NOMO-1 treated with DMSO at 0.1 percent for 48 hours (cell line): ENCODE results near the gene KCNMA1.
"Not testable (repeated sequence)": the region's sequence is repeated elsewhere in the genome, so short reads cannot be mapped to it uniquely, and the experiment has no call there.

Source experiments
- DNase-seq: peaks from one replicate; lab custom pipeline; 2025; ENCODE audit not compliant: unreplicated experiment; lab: John Stamatoyannopoulos, UW

The KCNMA1 gene

DNA sequence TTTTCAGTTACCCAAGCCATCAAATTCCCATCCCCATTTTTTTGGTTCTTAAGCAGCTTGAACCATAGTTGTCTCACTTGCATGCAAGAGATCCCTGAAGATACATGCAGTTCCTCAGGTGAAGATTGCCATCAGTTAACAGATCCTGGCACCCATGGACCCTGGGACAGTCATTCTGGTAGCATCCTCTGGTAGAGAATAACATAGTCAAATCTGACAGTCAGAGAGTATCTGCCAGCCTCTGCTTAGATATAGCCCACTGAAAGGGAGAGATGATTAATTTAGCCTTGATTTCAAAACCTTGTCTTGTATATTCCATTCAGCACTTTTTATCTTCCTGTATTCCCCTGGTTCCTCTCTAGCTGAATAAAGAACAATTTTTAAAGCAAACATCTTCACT is 280.4 kb downstream of the KCNMA1 start:
- DNase-seq: no peak

DNA sequence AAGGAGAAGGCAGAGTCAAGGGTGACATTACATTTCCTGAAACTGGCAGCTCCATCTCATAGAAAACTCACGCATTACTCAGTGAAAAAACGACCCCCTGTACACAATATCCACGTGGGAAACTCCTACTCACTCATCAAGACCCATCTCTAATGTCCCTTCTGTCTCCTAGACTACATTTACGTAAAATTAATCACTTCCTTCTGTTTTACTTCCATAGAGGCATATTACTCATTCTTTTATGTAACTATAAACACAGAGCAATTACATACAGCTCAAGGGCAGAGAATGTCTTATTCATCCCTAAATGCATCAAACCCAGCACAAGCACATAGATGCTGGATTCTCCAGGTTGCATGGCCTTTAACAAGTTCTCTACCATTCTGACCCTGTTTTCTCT is 281.8 kb downstream of the KCNMA1 start:
- no peak for DNase-seq

DNA sequence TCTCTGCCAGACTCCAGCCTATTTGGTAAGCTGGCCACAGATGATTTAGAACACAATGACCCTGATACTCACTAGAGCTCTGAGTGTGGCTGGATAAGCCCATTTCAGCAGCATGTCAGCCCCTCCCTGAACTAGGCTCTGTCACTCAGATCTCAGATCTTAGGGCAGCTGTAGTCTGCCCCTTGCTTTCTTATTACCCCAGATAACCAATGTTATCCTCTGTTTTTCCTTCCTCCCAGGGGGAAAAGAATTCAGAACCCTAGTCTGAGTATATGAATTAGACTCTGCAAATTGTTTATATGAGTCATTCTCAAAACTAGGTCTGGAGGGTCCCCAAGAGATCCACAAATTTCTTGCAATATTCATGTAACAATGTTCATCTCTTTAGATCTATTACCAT is 286.2 kb downstream of the KCNMA1 start:
- DNase-seq: no peak

DNA sequence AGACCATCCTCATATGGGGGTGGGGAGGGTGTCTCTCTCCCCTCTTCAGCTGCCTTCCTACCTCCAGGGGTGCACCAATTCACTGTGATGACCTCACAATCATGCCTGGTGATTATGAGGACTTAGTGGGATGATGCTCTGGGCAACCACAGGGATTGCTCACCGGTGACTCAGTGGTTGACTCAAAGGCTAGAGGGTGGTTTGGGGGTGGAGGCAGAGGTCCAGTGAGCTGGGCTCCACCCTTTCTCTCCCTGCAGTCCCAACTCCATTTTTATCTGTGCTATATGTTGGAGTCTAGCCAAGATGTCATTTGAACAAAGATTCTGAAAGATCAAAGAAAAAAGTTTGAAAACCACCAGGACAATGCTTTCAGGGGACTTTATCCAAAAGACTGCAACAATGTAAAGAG is 286.9 kb downstream of the KCNMA1 start:
- peak; percentile 6 for DNase-seq

DNA sequence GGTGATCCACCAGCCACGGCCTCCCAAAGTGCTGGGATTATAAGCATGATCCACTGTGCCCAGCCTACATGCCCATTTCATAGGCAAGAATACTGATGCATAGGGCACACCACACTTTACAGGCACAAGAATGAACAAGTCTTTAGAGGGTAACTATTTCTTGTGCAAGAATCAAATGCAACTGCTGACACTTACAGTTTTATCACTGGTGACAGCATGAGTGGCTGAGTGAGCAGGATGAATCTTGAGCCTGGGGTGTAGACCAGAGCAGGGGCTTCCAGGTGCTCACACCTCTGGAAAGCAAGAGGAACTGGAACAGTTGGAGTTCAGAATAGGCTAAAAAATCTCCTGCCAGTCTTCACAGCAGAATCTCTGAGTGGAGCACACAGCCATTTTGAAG is 287.5 kb downstream of the KCNMA1 start:
- DNase-seq: no peak

DNA sequence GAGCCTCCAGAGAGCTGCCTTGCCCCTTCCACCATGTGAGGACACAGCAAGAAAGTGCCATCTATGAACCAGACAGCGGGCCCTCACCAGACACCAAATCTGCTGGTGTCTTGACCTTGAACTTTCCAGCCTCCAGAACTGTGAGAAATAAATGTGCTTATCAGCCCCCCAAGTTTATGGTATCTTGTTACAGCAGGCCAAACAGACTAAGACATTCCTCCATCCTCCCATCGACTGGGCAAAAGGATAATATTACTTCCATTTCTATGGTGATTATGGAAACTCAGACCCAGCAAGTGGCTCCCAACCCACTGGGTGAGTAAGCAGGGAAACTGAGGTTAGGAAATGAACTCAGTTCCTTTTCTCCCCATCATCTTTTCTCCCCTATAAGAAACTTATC is 288.4 kb downstream of the KCNMA1 start:
- no peak for DNase-seq

DNA sequence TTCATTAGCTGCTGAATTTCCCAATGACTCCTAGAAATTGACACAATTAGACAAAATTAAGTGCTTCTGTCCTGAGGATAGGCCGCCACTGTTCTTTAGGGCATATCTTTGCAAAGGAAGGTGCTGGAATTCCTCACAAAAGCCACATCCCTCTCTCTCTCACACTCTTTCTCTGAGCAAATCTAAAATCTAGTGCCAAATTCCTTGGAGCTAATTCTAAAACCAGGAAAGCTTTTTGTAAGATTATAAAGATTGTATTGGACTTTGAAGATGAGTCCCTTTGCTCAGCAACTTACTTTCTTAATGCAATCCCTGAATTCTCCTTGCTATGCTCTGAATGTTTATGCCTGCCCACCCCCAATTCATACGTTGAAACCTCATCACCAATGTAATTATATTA is 288.9 kb downstream of the KCNMA1 start:
- DNase-seq: no peak

DNA sequence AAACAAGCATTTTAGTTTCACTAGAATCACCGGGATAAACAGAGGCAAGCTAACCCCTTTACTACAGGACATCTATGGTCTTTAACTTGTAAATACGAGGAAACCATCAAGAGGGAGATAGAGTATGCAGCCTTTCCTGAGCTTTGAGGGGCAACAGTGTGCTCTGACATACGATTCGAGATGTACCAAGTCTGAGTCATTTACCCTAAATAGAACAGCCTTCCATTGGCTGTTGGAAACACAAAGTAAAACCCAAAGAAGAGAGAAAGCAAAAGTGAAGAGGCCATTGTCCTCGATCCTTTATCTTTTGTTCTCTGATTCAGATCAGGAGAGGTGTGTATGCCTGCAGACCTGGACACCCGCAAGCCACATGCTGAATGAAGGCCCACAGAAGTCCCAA is 289.5 kb downstream of the KCNMA1 start:
- DNase-seq: no peak

DNA sequence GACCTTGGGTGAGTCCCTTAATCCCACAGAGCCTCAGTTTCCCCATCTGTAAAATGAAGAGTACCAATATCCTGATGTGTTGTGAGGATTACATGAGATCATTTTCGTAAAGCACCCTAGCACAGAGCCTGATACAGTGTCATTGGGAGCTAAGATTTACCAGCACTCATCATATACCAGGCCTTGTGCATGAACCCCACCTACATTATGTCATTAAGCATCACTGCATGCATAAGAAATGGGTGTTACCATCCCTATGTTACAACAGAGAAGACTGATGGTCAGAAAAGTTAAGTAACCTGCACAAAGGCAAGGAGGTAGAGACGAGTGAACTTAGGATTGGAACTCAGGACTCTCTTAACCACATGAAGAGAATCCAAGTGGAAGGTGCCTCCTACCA is 290.6 kb downstream of the KCNMA1 start:
- DNase-seq: no peak

DNA sequence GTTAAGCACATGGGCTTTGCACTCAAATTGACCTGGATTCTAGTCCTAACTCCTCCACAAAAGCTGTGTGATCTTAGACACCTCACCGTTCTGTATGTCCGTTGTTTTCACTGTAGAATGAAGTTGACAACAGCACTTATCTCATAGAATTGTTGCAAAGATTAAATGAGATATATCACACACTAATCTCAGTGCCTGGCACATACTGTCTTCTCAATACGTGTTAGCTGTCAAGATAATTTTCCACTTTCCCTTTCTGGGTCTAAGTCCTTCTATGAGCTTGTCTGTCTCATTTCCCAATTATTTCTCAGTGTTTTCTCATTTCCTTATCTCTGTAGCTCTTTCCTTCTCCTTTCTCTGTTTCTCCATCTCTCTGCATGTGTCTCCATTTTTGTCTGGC is 296.6 kb downstream of the KCNMA1 start:
- no peak for DNase-seq

DNA sequence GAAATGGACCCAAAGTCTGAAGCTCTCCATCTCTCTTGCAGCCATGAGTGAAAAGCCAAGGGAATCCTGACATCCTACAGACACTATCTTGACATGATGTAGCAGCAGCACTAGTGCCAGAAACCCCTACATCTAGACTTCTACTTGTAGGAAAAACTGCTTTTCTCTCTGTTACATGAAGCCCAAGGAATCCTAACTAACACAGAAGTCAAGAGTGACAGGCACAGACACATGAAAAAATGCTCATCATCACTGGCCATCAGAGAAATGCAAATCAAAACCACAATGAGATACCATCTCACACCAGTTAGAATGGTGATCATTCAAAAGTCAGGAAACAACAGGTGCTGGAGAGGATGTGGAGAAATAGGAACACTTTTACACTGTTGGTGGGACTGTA is 297.7 kb downstream of the KCNMA1 start:
- not testable (repeated sequence) for DNase-seq

DNA sequence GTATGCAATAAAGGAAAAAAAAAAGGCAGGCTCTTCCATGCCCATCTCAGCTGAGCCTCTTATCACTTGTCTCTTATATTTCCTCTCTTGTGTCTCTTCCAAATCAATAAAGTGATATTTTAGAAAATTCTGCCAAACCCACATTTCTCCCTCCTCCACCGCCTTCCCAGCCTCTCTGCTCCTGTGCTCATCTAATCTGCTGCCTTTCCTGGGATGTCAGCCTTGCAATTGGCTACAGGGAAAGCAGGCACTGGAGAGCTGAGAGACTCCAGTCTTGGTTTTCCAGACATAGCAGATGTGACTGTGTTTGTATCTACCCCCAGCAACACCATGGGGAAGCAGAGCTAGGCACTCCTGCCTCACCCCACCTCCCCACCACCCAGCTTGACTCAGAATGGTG is 298.4 kb downstream of the KCNMA1 start:
- no peak for DNase-seq

DNA sequence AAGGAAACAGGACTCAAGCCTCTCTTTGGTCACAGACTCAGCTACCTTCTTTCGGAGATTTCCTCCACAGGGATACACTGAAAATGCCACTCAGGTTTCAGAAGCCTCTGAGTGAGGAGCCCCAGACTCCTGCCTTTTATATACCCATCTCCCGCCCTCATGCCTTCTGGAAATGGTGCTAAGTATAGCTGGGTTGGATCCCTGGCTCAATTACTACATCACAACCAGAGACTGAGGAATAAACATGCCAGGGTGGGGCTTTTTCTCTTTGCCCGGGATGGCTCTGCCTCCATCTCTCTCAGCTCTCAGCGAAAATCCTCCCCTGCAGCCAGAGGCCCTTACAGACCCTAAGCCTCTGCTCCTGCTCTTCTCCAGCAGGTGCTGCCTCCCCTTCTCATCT is 299.5 kb downstream of the KCNMA1 start:
- no peak for DNase-seq

DNA sequence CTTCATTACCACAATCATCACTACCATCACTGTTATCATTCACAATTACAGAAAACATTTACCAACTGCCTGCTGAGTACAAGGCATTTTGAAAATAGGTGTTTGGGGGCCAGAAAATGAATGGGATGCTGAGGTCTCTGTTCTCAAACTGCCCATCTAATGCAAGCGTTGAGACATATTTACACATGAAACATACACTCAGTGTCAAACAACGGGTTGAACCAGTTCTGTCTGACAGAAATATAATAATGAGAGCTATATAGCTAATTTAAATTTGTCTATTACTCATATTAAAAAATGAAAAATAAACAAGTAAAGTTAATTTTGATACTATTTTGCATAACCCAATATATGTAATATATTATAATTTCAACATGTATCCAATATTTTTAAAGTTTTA is 303.1 kb downstream of the KCNMA1 start:
- DNase-seq: no peak

DNA sequence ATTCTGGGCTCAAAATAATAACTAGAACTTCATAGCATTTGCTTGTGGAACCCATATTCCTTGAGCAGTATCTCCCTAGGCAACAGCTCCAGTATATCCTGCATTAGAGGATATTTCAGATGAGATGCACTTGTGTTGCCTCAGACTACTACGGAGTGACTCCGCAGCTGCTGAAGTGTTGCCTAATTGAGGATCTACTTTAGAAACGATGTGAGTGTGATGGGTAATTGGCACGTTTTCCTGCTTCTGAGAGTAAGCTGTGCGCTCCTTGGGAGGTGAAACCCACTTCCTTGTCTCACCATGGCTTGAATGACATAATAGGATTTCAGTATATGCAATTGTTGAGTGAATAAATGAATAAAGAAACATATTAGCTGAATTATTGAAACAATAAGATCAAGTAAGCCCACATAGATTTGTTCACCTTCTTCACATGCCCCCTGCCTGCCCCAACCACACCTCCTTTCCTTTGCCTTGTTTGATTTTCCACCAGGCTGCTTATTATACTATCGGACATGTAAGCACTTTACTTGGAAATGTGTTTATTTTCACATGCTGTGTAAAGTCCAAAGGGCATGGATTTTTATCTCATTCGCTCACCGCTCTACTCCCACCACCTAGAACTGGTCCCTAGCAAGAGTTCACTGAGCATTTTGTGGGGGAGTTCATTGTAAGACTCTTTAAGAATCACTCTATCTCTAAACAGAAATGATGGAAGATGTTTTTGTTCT is 303.8 kb downstream of the KCNMA1 start:
- peak; percentile 21 for DNase-seq

DNA sequence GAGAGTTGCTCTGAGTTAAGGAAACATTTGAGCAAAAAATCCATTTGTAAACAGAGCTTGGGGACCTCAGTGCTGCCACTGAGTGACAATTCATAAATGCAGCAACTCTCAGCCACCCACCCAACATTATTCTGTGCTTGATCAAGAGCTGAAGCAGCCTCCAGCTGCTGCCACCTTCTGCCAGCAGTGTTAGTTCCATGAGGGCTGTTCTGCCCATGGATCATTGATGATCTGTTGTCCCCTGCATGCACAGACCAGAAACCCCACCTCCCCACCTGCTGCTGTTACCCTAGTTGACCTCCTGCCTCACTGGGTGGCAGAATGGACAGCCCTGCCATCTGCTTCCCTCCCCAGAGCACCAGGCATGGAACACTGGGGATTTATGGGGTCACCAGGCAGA is 305.4 kb downstream of the KCNMA1 start:
- DNase-seq: no peak

DNA sequence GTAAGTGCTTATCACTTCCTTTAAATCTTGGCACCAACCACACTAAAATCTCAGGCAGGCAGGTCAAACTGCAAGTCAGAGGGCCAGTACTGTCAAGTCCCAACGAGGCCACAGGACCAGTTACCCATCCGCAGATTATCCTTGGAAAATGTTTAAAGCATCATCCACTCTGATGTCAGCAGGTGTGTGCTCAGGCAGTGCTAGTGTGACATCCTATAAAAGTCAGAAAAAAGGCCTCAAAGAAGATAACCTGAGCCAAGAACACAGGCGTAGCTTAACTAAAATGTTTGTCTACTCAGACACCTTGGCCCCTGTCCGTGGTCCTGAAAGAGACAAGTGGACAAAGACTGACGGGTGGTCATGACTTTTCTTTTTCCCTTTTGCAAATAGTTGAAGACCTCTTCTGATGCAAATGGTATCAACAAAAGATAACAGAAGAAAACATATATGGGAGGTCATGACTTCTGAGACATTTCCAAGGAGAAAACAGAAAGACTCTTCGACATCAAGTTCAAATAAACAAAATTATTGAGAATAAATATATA is 309.3 kb downstream of the KCNMA1 start:
- DNase-seq: peak; percentile 1

DNA sequence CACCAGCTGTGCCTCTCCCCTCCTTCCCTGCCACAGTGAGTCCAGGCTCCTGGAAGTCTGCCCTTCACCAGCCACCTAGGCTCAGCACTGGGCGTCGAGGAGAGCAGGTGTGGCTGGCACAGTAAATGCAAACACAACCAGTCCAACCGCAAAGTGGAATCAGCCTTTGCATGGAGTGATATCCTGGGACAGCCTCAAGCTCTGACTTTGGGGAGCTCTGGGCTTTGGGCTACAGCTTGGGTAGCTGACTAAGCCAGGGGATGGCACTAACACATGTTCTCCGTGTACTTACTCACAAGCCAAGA is 312.4 kb downstream of the KCNMA1 start:
- DNase-seq: no peak

DNA sequence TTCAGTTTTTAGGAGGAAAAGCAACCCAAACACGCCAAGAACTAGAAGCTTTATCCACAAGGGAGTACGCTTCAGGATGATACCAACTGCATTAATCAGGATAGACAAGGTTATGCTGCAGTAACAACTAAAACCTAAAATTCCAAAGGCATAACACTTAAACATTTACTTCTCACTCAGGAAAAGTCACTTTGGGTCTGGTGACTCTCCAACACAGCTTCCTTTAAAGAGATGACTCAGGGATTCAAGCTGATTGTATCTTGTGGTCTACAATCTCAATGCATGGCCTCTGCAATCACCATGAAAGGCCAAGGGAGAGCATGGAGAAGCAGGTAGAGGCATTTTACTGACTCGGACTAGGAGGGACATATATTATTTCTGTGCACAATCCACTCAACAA is 315.8 kb downstream of the KCNMA1 start:
- DNase-seq: no peak

DNA sequence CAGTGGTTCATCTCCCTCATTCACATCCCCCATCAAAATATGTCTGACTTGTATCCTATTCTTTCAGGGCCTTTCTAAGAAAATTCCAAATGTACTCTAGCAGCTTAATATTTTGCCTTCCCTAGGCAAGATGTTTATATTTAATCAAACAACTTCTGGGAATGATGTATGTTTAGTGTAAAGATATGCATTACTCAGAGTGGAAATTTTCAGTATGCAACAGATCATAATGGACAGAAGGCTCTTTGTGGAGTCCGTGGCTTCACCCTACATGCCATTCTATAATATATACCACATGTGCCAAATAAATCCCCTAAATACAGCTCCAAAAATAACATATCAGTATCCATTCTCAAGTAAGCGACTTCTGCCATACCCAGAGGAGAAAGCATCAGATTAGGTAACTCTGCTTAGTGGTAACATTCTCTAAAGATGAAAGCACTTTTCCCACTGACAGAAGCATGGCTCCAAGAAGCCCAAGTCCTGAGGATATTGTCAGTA is 316.6 kb downstream of the KCNMA1 start:
- no peak for DNase-seq

DNA sequence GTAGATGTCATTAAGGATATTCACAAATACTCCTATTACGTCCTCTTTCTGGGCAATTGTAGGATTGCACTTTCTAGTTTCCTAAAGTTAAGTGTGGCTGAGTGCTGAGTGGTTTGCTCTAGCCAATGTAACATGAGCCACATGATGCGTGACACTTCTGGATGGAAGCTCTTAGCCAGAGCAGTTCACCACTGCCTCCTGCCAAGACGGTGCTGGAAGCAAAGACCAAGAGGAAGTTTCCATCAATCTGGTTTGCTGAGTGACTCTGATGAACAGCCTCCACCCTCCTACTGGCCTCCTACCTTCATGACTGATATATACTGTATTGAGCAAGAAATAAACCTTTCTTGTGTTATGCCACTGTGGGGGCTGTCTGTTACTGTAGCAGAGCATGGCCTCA is 318.1 kb downstream of the KCNMA1 start:
- DNase-seq: no peak

DNA sequence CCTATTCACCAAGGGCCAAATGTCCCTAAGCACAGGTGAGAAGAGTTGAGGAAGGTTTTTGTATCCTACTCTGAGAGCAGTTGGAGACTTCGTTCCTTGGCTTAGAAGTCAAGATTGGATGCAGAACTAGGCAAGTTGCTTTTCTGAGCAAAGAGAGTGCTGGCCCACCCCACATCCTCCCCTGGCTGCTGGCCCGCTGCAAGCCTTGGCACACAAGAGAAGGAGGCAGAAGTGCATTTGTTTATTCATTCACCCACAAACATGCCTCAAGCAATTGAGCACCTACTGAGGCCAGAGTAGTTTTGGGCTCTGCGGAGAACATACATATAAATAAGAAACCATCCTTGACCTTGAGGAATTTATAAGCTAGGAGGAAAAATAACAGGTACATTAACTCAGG is 318.9 kb downstream of the KCNMA1 start:
- no peak for DNase-seq

DNA sequence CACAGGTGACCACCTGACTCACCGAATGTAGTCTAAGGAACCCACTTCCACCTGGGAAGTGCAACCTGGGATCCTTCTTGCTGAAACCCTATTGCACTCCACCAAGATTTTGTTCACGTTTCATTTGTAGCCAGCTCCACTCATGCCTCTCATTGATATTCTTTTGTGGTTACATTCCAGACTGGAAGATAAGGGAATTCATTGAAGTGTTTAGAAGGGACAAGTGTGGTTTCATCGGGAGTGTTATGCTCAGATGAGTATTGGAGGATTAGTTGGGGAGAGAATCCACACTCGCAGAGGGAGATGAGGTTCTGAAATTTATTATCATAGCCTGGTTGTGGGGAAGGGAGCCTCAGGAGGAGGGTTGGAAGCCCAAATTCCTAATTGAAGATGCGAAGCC is 320.4 kb downstream of the KCNMA1 start:
- no peak for DNase-seq
